ENCODE measurements around the gene TTLL1. TPM values are rescaled to one million over a fixed set of nuclear protein-coding genes. Genes with fewer than 3 reads are reported as not detected.
"Not testable (repeated sequence)": the region's sequence is repeated elsewhere in the genome, so short reads cannot be mapped to it uniquely, and the experiment has no call there.

The TTLL1 gene
- total RNA-seq, 1 donor from 2014 or later, result 9.4 TPM

DNA sequence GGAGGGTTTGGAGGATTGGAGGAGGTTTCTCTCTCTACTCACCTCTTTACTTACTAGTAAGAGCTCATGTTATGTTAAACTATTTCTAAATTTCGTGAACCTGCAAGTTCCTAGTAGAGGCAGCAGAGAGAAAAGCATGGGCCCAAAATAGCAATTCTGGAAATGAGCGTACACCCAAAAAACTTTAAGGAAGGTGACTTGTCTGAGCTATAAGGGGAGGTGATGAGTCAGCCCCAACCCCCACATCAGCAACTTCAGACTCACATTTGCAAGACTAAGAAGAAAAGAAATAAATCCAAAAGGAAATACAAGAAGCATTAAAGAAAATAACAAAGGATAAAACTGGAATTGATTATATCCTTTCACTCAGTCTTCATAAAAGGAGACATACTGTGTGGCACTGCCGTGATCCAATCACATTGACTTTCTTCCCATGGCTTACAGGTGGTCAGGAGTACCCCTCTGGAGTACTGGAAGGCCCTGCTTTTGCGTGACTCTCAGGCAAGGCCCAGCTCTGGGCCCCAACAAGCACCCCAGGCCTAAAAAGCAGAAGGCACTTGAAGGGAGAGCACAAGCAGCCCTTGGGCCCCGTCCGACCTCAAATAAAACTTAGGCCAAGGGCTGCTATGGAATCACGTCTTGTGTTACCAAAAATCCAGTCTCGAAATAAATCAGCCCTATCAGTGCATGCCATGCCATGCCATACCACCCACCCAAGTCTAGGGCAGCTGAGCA, 88.6 kb downstream of the TTLL1 start:
- Mint-ChIP-seq H3K4me1 (peaks cover 40% of the 10 kb centered on the region), H3K36me3 (peaks cover 19% of the 10 kb centered on the region), H3K27me3 (ENCODE audit: insufficient read depth, low read depth) (peaks cover 2% of the 10 kb centered on the region), H3K9me3 (peaks cover 22% of the 10 kb centered on the region), H3K4me3 (no peak overlapping the region), H3K27ac (no peak overlapping the region)
- Histone ChIP-seq H3K9ac (no peak overlapping the region), H3K4me1 (peaks cover 22% of the 10 kb centered on the region), H3K79me2 (ENCODE audit: low read depth) (peaks cover 99% of the 10 kb centered on the region), H3F3A (ENCODE audit: low read depth) (peaks cover 4% of the 10 kb centered on the region), H3K4me2 (no peak overlapping the region), H3K9me3 (ENCODE audit: low read depth) (no peaks in the 10 kb centered on the region), H3K4me3 (no peak overlapping the region), H3K27me3 (no peaks in the 10 kb centered on the region), H3K27ac (no peak overlapping the region), H4K20me1 (ENCODE audit: low read depth) (peaks cover 43% of the 10 kb centered on the region), H2AFZ (replicated peaks) (no peak overlapping the region), H3K36me3 (no peaks in the 10 kb centered on the region)
- TF ChIP-seq EZH2phosphoT487 (IDR thresholded peaks at IDR 0.05), result no peak
- no peak for DNase-seq (ENCODE audit: low spot score)

DNA sequence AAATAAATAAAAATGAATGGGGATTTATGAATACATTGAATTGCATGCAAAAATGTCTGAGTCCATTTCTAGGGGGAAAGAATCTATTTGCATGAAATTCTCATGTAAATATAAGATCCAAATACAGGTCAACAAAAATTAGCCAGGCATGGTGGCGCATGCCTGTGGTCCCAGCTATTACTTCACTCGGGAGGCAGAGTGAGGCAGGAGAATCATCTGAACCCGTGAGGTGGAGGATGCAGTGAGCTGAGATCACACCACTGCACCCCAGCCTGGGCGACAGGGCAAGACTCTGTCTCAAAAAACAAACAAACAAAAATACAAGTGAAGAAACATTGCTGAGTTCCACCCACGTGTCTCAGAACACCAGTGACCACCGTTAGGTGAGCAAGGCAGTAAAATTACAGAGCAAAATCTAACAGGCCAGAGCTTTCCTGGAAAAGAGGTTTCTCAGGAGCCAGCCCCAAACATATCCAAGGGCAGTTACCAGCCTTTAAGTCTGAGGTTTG, 91.6 kb downstream of the TTLL1 start:
- Histone ChIP-seq H3K9ac (no peak overlapping the region), H3F3A (ENCODE audit: low read depth) (no peaks in the 10 kb centered on the region), H3K36me3 (no peaks in the 10 kb centered on the region), H4K20me1 (ENCODE audit: low read depth) (peaks cover 31% of the 10 kb centered on the region), H3K9me3 (ENCODE audit: low read depth) (no peaks in the 10 kb centered on the region), H3K4me1 (peaks cover 12% of the 10 kb centered on the region), H3K4me2 (no peak overlapping the region), H3K79me2 (ENCODE audit: low read depth) (peaks cover 99% of the 10 kb centered on the region), H3K27ac (no peak overlapping the region), H3K4me3 (no peak overlapping the region), H2AFZ (replicated peaks) (no peak overlapping the region), H3K27me3 (no peaks in the 10 kb centered on the region)
- Mint-ChIP-seq H3K27ac (no peak overlapping the region), H3K4me3 (no peak overlapping the region), H3K27me3 (ENCODE audit: insufficient read depth, low read depth) (peaks cover 2% of the 10 kb centered on the region), H3K36me3 (peaks cover 21% of the 10 kb centered on the region), H3K4me1 (peaks cover 32% of the 10 kb centered on the region), H3K9me3 (peaks cover 18% of the 10 kb centered on the region)
- TF ChIP-seq, protein P1, sequence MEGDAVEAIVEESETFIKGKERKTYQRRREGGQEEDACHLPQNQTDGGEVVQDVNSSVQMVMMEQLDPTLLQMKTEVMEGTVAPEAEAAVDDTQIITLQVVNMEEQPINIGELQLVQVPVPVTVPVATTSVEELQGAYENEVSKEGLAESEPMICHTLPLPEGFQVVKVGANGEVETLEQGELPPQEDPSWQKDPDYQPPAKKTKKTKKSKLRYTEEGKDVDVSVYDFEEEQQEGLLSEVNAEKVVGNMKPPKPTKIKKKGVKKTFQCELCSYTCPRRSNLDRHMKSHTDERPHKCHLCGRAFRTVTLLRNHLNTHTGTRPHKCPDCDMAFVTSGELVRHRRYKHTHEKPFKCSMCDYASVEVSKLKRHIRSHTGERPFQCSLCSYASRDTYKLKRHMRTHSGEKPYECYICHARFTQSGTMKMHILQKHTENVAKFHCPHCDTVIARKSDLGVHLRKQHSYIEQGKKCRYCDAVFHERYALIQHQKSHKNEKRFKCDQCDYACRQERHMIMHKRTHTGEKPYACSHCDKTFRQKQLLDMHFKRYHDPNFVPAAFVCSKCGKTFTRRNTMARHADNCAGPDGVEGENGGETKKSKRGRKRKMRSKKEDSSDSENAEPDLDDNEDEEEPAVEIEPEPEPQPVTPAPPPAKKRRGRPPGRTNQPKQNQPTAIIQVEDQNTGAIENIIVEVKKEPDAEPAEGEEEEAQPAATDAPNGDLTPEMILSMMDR (IDR thresholded peaks at IDR 0.05), result no peak
- TF ChIP-seq EZH2 (IDR thresholded peaks at IDR 0.05), result no peak
- no peak for TF ChIP-seq EZH2phosphoT487 (IDR thresholded peaks at IDR 0.05)
- DNase-seq (ENCODE audit: low spot score), result no peak

DNA sequence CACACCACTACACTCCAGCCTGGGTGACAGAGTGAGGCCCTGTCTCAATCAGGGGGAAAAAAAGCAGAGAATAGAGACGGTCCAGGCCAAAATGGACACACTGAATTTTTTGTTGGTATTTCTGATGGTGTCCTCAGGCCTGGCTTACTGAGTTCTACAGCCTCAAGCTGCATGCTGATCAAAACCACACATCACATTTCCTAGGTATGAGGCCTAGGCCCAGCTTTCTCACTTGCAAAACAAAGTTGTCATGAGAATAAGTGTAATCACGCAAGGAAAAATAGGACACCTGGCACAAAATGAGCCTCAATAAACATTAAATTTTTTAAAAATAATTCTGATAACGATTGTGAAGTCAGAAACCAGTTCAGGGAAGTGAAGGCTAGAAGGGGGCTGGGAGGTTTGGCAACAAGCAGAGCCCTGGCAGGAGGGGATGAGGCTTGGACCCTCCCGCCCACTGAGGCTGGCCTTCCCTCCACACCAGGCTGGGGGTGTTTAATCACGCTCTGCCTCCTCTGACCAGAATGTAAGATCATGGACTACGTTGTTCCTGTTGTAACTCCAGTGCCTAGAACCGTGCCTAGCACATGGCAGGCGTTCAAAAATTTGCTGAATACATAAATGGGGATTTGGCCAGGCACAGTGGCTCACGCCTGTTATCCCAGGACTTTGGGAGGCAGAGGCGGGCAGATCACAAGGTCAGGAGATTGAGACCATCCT, 92.4 kb downstream of the TTLL1 start:
- Histone ChIP-seq H3K36me3 (no peaks in the 10 kb centered on the region), H4K20me1 (ENCODE audit: low read depth) (peaks cover 31% of the 10 kb centered on the region), H3K4me3 (no peak overlapping the region), H3K9ac (no peak overlapping the region), H3F3A (ENCODE audit: low read depth) (no peaks in the 10 kb centered on the region), H3K27ac (no peak overlapping the region), H3K9me3 (ENCODE audit: low read depth) (no peaks in the 10 kb centered on the region), H2AFZ (replicated peaks) (no peak overlapping the region), H3K4me1 (peaks cover 4% of the 10 kb centered on the region), H3K79me2 (ENCODE audit: low read depth) (peaks cover 99% of the 10 kb centered on the region), H3K27me3 (no peaks in the 10 kb centered on the region), H3K4me2 (no peak overlapping the region)
- DNase-seq (ENCODE audit: low spot score), result no peak
- Mint-ChIP-seq H3K4me3 (no peak overlapping the region), H3K27ac (no peak overlapping the region), H3K4me1 (peaks cover 24% of the 10 kb centered on the region), H3K36me3 (peaks cover 22% of the 10 kb centered on the region), H3K9me3 (peaks cover 18% of the 10 kb centered on the region), H3K27me3 (ENCODE audit: insufficient read depth, low read depth) (peaks cover 2% of the 10 kb centered on the region)
- TF ChIP-seq EZH2 (IDR thresholded peaks at IDR 0.05) (no peak), EZH2phosphoT487 (IDR thresholded peaks at IDR 0.05) (no peak)
- TF ChIP-seq, protein P1 (IDR thresholded peaks at IDR 0.05), result no peak

GRCh38 chr22:42995654-42996053, 93.5 kb downstream of the TTLL1 start:
- not testable (repeated sequence) for H2AFZ ChIP-seq (replicated peaks); H3K4me1 ChIP-seq; H3K4me3 ChIP-seq; H3K9me3 ChIP-seq (ENCODE audit: low read depth); H3K27me3 ChIP-seq; H3K4me3 Mint-ChIP-seq; H3K36me3 ChIP-seq; H3K27me3 Mint-ChIP-seq (ENCODE audit: insufficient read depth, low read depth); H3K9ac ChIP-seq; H3K4me2 ChIP-seq; H3K27ac Mint-ChIP-seq; DNase-seq (ENCODE audit: low spot score); H3F3A ChIP-seq (ENCODE audit: low read depth); H3K27ac ChIP-seq
- Mint-ChIP-seq H3K36me3 (peaks cover 24% of the 10 kb centered on the region), H3K4me1 (peaks cover 17% of the 10 kb centered on the region), H3K9me3 (peaks cover 18% of the 10 kb centered on the region)
- H4K20me1 ChIP-seq (ENCODE audit: low read depth), result peaks cover 31% of the 10 kb centered on the region
- H3K79me2 ChIP-seq (ENCODE audit: low read depth), result peaks cover 99% of the 10 kb centered on the region

Data from neural progenitor cell (in vitro differentiated cells).